SU-DHL-6 (cell line): ENCODE results near the gene FRAT2.

Experiments
- H2AFZ ChIP-seq: fragments of 200-600 bp; sonication (generic); 2 replicates; pipeline ENCODE4 v1.6.1; 2014; ENCODE audit warnings: low read depth, mild to moderate bottlenecking, moderate library complexity, mixed read lengths, antibody characterized with exemption, low read length; ENCODE audit not compliant: severe bottlenecking
- H3F3A ChIP-seq: fragments of 200-600 bp; shearing (Covaris generic); 2 replicates; pipeline ENCODE4 v1.6.0; 2016; ENCODE audit warnings: antibody characterized with exemption, mild to moderate bottlenecking; ENCODE audit not compliant: insufficient read depth
- H3K27ac ChIP-seq: fragments of 200-600 bp; sonication (generic); 2 replicates; pipeline ENCODE4 v1.5.1; 2016; ENCODE audit warnings: low read depth, mild to moderate bottlenecking, low read length, moderate library complexity, mixed read lengths
- H3K27me3 ChIP-seq: fragments of 200-600 bp; sonication (generic), shearing (Covaris generic); 2 replicates; pipeline ENCODE4 v1.6.0; 2014; ENCODE audit warnings: mild to moderate bottlenecking, low read length
- H3K36me3 ChIP-seq: fragments of 200-600 bp; sonication (generic); 2 replicates; pipeline ENCODE4 v1.6.1; 2014; ENCODE audit warnings: mild to moderate bottlenecking, low read length, mixed read lengths
- H3K4me2 ChIP-seq: fragments of 300-600, 200-600 bp; shearing (Covaris generic), sonication (generic); 2 replicates; pipeline ENCODE4 v1.6.0; 2014; ENCODE audit warnings: low read length, low read depth, mild to moderate bottlenecking; ENCODE audit not compliant: poor library complexity, severe bottlenecking
- H3K4me3 ChIP-seq: fragments of 200-600 bp; sonication (generic); 2 replicates; pipeline ENCODE4 v1.5.1; 2014; ENCODE audit warnings: antibody characterized with exemption, low read length, mild to moderate bottlenecking, mixed read lengths; ENCODE audit not compliant: insufficient read depth, poor library complexity, severe bottlenecking
- H3K79me2 ChIP-seq: fragments of 200-600 bp; sonication (generic); 2 replicates; pipeline ENCODE4 v1.6.1; 2014; ENCODE audit warnings: mild to moderate bottlenecking, low read length, moderate library complexity; ENCODE audit not compliant: insufficient read depth
- H3K9ac ChIP-seq: fragments of 200-600 bp; sonication (generic); 2 replicates; pipeline ENCODE4 v1.7.0; 2014; ENCODE audit warnings: mild to moderate bottlenecking, low read length
- H3K9me2 ChIP-seq: fragments of 200-600 bp; sonication (generic); replicated peaks from 2 replicates; pipeline ENCODE4 v1.6.1; 2014; ENCODE audit warnings: low read length; ENCODE audit not compliant: insufficient read depth
- H3K9me3 ChIP-seq: fragments of 200-600 bp; sonication (generic); 2 replicates; pipeline ENCODE4 v1.6.1; 2014; ENCODE audit warnings: low read length, mixed read lengths; ENCODE audit not compliant: insufficient read depth
- H4K20me1 ChIP-seq: fragments of 200-600 bp; sonication (generic); 2 replicates; pipeline ENCODE4 v1.6.1; 2014; ENCODE audit warnings: low read depth, mild to moderate bottlenecking, antibody characterized with exemption, low read length, moderate library complexity, mixed read lengths
- CTCF ChIP-seq: fragments of 200-600 bp; sonication (generic); IDR thresholded peaks from one replicate; pipeline ENCODE4 v1.5.1; 2017; ENCODE audit warnings: antibody characterized with exemption, mild to moderate bottlenecking, low read length, moderate library complexity; ENCODE audit not compliant: insufficient read depth, poor library complexity, severe bottlenecking
- EZH2phosphoT487 ChIP-seq: fragments of 200-600 bp; sonication (generic), shearing (Covaris generic); conservative IDR thresholded peaks from 2 replicates; pipeline ENCODE4 v1.6.1; 2018; ENCODE audit warnings: mild to moderate bottlenecking, antibody characterized with exemption, low read length, moderate library complexity, mixed read lengths

FRAT2 gene

GRCh38 chr10:97376413-97376812 is 41.9 kb upstream of the FRAT2 start:
- H3K36me3 ChIP-seq: no peaks in the 10 kb centered on the region
- no peaks in the 10 kb centered on the region for H3K79me2 ChIP-seq
- H3K4me2 ChIP-seq: no peak overlapping the region
- H3K27ac ChIP-seq: no peak overlapping the region
- H3K4me3 ChIP-seq: no peak overlapping the region
- H3K9me3 ChIP-seq: no peaks in the 10 kb centered on the region
- H3K27me3 ChIP-seq: no peaks in the 10 kb centered on the region
- H3K9ac ChIP-seq: no peak overlapping the region
- TF ChIP-seq CTCF (no peak), EZH2phosphoT487 (no peak)
- H4K20me1 ChIP-seq: no peaks in the 10 kb centered on the region
- no peaks in the 10 kb centered on the region for H3K9me2 ChIP-seq
- no peak overlapping the region for H2AFZ ChIP-seq
- no peaks in the 10 kb centered on the region for H3F3A ChIP-seq

GRCh38 chr10:97373456-97373855 is 38.9 kb upstream of the FRAT2 start:
- Histone ChIP-seq H3K9me3 (no peaks in the 10 kb centered on the region), H3K4me2 (no peak overlapping the region), H3K27ac (no peak overlapping the region), H3K9me2 (no peaks in the 10 kb centered on the region), H3F3A (no peaks in the 10 kb centered on the region), H2AFZ (no peak overlapping the region), H3K27me3 (no peaks in the 10 kb centered on the region), H3K79me2 (no peaks in the 10 kb centered on the region), H4K20me1 (no peaks in the 10 kb centered on the region), H3K4me3 (no peak overlapping the region), H3K9ac (no peak overlapping the region), H3K36me3 (no peaks in the 10 kb centered on the region)
- no peak for TF ChIP-seq CTCF
- TF ChIP-seq EZH2phosphoT487: no peak

GRCh38 chr10:97372233-97372875 is 37.8 kb upstream of the FRAT2 start:
- Histone ChIP-seq H3F3A (no peaks in the 10 kb centered on the region), H3K79me2 (no peaks in the 10 kb centered on the region), H3K36me3 (no peaks in the 10 kb centered on the region), H3K9me2 (no peaks in the 10 kb centered on the region), H3K9me3 (no peaks in the 10 kb centered on the region), H3K4me2 (no peak overlapping the region), H3K4me3 (no peak overlapping the region), H3K27ac (no peak overlapping the region), H3K9ac (no peak overlapping the region), H3K27me3 (no peaks in the 10 kb centered on the region), H4K20me1 (no peaks in the 10 kb centered on the region), H2AFZ (no peak overlapping the region)
- no peak for TF ChIP-seq CTCF
